Peyer's patch (tissue), 4 donors: ENCODE data around the gene SLX9. TPM values are rescaled to one million over a fixed set of nuclear protein-coding genes. Genes with fewer than 3 reads are reported as not detected.

Experiments used
- DNase-seq, 3 donors: peaks; one replicate each; pipeline ENCODE4 v3.0.0-alpha.2; 2017 to 2019
- H3K27ac ChIP-seq, 4 donors: fragments of 200-600 bp; sonication (generic); one replicate each; pipeline ENCODE4 v1.5.1; 2016 to 2019
- H3K27me3 ChIP-seq, 2 donors: fragments of 200-600 bp; sonication (generic); one replicate each; pipeline ENCODE4 v1.5.1; 2019
- H3K36me3 ChIP-seq, 3 donors: fragments of 200-600 bp; sonication (generic); one replicate each; pipeline ENCODE4 v1.5.1; 2016 to 2019
- H3K4me1 ChIP-seq, 4 donors: fragments of 200-600 bp; sonication (generic); one replicate each; pipeline ENCODE4 v1.5.1; 2016 to 2019
- H3K4me3 ChIP-seq, 4 donors: fragments of 200-600 bp; sonication (generic); 1 replicate in 3 of 4; 2 replicates in 1 of 4; pipeline ENCODE4 v1.5.1; 2016 to 2019; ENCODE audit warnings: mild to moderate bottlenecking in 1 of 4
- H3K9me3 ChIP-seq, 4 donors: fragments of 200-600 bp; sonication (generic); one replicate each; pipeline ENCODE4 v1.5.1; 2016 to 2019; ENCODE audit warnings: mild to moderate bottlenecking in 1 of 4
- CTCF ChIP-seq, 6 experiments: fragments of 450-650 bp in 4 of 6; fragments of 200-600 bp in 2 of 6; sonication (generic) in 1 of 6; IDR thresholded peaks; one replicate each; pipeline ENCODE4 v1.5.1; 2017 to 2019; ENCODE audit warnings: antibody characterized with exemption in 6 of 6, mild to moderate bottlenecking in 3 of 6, moderate library complexity in 1 of 6
- POLR2A ChIP-seq, 2 donors: fragments of 450-650 bp; IDR thresholded peaks; one replicate each; pipeline ENCODE4 v1.5.1; 2017; ENCODE audit warnings: antibody characterized with exemption in 2 of 2, mild to moderate bottlenecking in 2 of 2, moderate library complexity in 2 of 2
- total RNA-seq, 4 donors: library from RNA; depleted of rRNA; stranded (reverse); fragments of >200 nt; gene quantifications; one replicate each; pipeline ENCODE4 v1.1.0, GENCODE V29; 2016

Gene SLX9
- total RNA-seq, 4 donors from 2014 or later, result 7.8 to 10.5 (median 10.0) TPM; not detected in 1

GRCh38 chr21:45015469-45015860 lies 75.6 kb downstream of the SLX9 start:
- no peak for TF ChIP-seq CTCF (IDR thresholded peaks at IDR 0.05)
- TF ChIP-seq POLR2A (IDR thresholded peaks at IDR 0.05), result no peak
- H3K27me3 ChIP-seq, result no peaks in the 10 kb centered on the region
- H3K36me3 ChIP-seq, result no peaks in the 10 kb centered on the region
- peaks cover 0 to 14% (median 3%) of the 10 kb centered on the region in 4 donors for H3K4me1 ChIP-seq
- DNase-seq, result no peak
- no peak overlapping the region for H3K4me3 ChIP-seq
- no peak overlapping the region for H3K27ac ChIP-seq
- H3K9me3 ChIP-seq, result no peaks in the 10 kb centered on the region

GRCh38 chr21:45016031-45016405 lies 76.2 kb downstream of the SLX9 start:
- no peak overlapping the region for H3K27ac ChIP-seq
- no peaks in the 10 kb centered on the region for H3K27me3 ChIP-seq
- no peaks in the 10 kb centered on the region for H3K9me3 ChIP-seq
- H3K4me3 ChIP-seq, result no peak overlapping the region
- DNase-seq, result peak in 1 of 3 donors; percentile 41
- peaks cover 0 to 14% (median 3%) of the 10 kb centered on the region in 4 donors for H3K4me1 ChIP-seq
- no peaks in the 10 kb centered on the region for H3K36me3 ChIP-seq
- TF ChIP-seq POLR2A (IDR thresholded peaks at IDR 0.05) (no peak), CTCF (IDR thresholded peaks at IDR 0.05) (no peak)

GRCh38 chr21:45016406-45017038 lies 76.7 kb downstream of the SLX9 start:
- Histone ChIP-seq H3K27ac (no peak overlapping the region), H3K36me3 (no peaks in the 10 kb centered on the region), H3K9me3 (no peaks in the 10 kb centered on the region), H3K4me1 (peaks cover 0 to 14% (median 3%) of the 10 kb centered on the region in 4 donors), H3K4me3 (no peak overlapping the region), H3K27me3 (no peaks in the 10 kb centered on the region)
- no peak for TF ChIP-seq POLR2A (IDR thresholded peaks at IDR 0.05)
- TF ChIP-seq CTCF (IDR thresholded peaks at IDR 0.05), result no peak
- no peak for DNase-seq

- Histone ChIP-seq H3K27me3 (no peaks in the 10 kb centered on the region), H3K4me1 (peaks cover 0 to 14% (median 3%) of the 10 kb centered on the region in 4 donors), H3K4me3 (no peak overlapping the region), H3K27ac (no peak overlapping the region), H3K9me3 (no peaks in the 10 kb centered on the region), H3K36me3 (no peaks in the 10 kb centered on the region)
- DNase-seq, result no peak
- TF ChIP-seq POLR2A (IDR thresholded peaks at IDR 0.05), result no peak
- TF ChIP-seq CTCF (IDR thresholded peaks at IDR 0.05), result no peak
Measured at GRCh38 chr21:45017039-45017960, 77.5 kb downstream of the SLX9 start.

GRCh38 chr21:45018131-45019075 lies 78.6 kb downstream of the SLX9 start:
- Histone ChIP-seq H3K9me3 (peaks cover 0 to under 1% (median 0%) of the 10 kb centered on the region in 4 donors), H3K4me1 (peaks cover 0 to 14% (median 3%) of the 10 kb centered on the region in 4 donors), H3K27me3 (no peaks in the 10 kb centered on the region), H3K27ac (peak overlapping the region in 3 of 4 donors; percentile 17 to 35 (median 35)), H3K36me3 (no peaks in the 10 kb centered on the region), H3K4me3 (peak overlapping the region; percentile 14 to 46 (median 35))
- peak in 1 of 3 donors; percentile 43 for DNase-seq
- TF ChIP-seq CTCF (IDR thresholded peaks at IDR 0.05), result no peak
